ENCODE data around the gene LHX1.

- TF ChIP-seq CTCF (IDR thresholded peaks at IDR 0.05) (no peak), POLR2AphosphoS5 (IDR thresholded peaks at IDR 0.05) (no peak)
Observed at GRCh38 chr17:36931096-36931696, 6.1 kb upstream of the LHX1 start.
